Osteoblast (primary cell): ENCODE data around the gene MTR. TPM values are rescaled to one million over a fixed set of nuclear protein-coding genes. Genes with fewer than 3 reads are reported as not detected.

Source experiments
- DNase-seq: peaks from one replicate; pipeline ENCODE4 v3.0.0; 2011; ENCODE audit warnings: low spot score, mixed read lengths; ENCODE audit not compliant: insufficient read length; ENCODE audit errors: missing footprints
- H2AFZ ChIP-seq: 2 replicates; pipeline ENCODE4 v1.6.0; 2011; ENCODE audit warnings: mild to moderate bottlenecking, low read length
- H3K27ac ChIP-seq: 2 replicates; pipeline ENCODE4 v1.5.1; 2011; ENCODE audit warnings: mild to moderate bottlenecking, low read depth, low read length, moderate library complexity
- H3K27me3 ChIP-seq: 2 replicates; pipeline ENCODE4 v1.6.0; 2012; ENCODE audit warnings: mild to moderate bottlenecking, control low read depth, inconsistent platforms, low read length, moderate library complexity; ENCODE audit not compliant: insufficient read depth
- H3K36me3 ChIP-seq: 2 replicates; pipeline ENCODE4 v1.5.1; 2011; ENCODE audit warnings: mild to moderate bottlenecking, low read length, control low read depth, moderate library complexity; ENCODE audit not compliant: insufficient read depth
- H3K4me1 ChIP-seq: 2 replicates; pipeline ENCODE4 v1.5.1; 2011; ENCODE audit warnings: mild to moderate bottlenecking, low read length, control low read depth, moderate library complexity; ENCODE audit not compliant: insufficient read depth
- H3K4me2 ChIP-seq: 2 replicates; pipeline ENCODE4 v1.6.0; 2011; ENCODE audit warnings: mild to moderate bottlenecking, low read length; ENCODE audit not compliant: insufficient read depth
- H3K4me3 ChIP-seq: fragments of 200-600 bp; sonication (generic); 3 replicates; pipeline ENCODE4 v1.5.1; 2012; ENCODE audit warnings: mild to moderate bottlenecking, low read length, inconsistent platforms; ENCODE audit not compliant: insufficient read depth
- H3K79me2 ChIP-seq: 2 replicates; pipeline ENCODE4 v1.6.0; 2012; ENCODE audit warnings: mild to moderate bottlenecking, low read length, control low read depth, inconsistent platforms; ENCODE audit not compliant: insufficient read depth
- H3K9me3 ChIP-seq: 2 replicates; pipeline ENCODE4 v1.5.1; 2011; ENCODE audit warnings: low read depth, low read length, control low read depth
- H4K20me1 ChIP-seq: 2 replicates; pipeline ENCODE4 v1.6.0; 2012; ENCODE audit warnings: mild to moderate bottlenecking, low read length, control low read depth; ENCODE audit not compliant: insufficient read depth
- total RNA-seq: library from RNA; depleted of rRNA; stranded (reverse); fragments of >200 nt; gene quantifications from 2 replicates; pipeline ENCODE4 v1.2.3, GENCODE V29; 2012
- TF ChIP-seq, protein P1 (sequence below): IDR thresholded peaks from 2 replicates; pipeline ENCODE4 v1.5.1; 2011; ENCODE audit warnings: mild to moderate bottlenecking, low read depth, low read length, moderate library complexity; ENCODE audit errors: extremely low read depth

Gene MTR
- total RNA-seq, 1 donor = 30.0 TPM

DNA sequence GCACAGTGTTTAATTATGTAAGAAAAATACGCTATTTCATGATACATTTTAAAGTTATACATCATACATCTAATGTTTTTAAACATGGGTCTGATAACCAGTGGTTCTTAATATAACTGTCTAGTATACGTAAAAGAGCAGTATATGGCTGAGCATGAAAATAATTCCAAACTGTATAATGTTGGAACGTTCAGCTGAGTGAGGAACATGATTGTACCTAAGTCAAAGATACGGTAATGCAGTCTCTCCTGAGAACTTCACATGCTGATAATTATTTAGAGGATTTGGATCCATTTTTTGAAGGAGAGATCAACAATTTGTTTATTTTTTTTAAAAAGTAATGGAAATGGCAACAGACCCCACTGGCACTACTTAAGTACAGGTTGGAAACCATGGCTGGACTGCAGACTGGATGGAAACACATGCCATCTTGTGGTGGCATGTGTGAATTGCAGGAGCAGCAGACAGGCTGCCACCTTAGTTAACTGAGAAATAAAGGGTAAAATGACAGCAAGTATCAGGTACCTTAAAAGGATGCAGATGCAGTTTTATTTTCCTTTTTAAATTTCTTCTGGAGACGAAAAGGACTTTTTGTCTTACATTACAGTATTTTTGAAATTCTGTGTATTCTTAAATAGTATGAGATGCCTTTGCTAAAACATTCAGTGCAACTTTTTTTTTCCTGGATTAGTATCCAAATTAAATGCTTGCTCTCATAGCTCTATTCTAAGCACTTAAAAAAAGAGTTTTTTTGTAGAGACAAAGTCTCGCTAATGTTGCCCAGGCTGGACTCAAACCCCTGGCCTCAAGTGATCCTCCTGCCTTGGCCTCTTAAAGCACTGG, 73.8 kb downstream of the MTR start:
- Histone ChIP-seq H3K36me3 (peaks cover 3% of the 10 kb centered on the region), H3K9me3 (no peaks in the 10 kb centered on the region), H2AFZ (no peak overlapping the region), H3K79me2 (no peaks in the 10 kb centered on the region), H3K4me3 (no peak overlapping the region), H3K27me3 (no peaks in the 10 kb centered on the region), H4K20me1 (no peaks in the 10 kb centered on the region), H3K27ac (no peak overlapping the region), H3K4me2 (no peak overlapping the region), H3K4me1 (no peaks in the 10 kb centered on the region)
- TF ChIP-seq, protein P1, sequence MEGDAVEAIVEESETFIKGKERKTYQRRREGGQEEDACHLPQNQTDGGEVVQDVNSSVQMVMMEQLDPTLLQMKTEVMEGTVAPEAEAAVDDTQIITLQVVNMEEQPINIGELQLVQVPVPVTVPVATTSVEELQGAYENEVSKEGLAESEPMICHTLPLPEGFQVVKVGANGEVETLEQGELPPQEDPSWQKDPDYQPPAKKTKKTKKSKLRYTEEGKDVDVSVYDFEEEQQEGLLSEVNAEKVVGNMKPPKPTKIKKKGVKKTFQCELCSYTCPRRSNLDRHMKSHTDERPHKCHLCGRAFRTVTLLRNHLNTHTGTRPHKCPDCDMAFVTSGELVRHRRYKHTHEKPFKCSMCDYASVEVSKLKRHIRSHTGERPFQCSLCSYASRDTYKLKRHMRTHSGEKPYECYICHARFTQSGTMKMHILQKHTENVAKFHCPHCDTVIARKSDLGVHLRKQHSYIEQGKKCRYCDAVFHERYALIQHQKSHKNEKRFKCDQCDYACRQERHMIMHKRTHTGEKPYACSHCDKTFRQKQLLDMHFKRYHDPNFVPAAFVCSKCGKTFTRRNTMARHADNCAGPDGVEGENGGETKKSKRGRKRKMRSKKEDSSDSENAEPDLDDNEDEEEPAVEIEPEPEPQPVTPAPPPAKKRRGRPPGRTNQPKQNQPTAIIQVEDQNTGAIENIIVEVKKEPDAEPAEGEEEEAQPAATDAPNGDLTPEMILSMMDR = peak; percentile 97
- DNase-seq = no peak

GRCh38 chr1:236869911-236870310, 74.8 kb downstream of the MTR start:
- no peak overlapping the region for H3K27ac ChIP-seq
- TF ChIP-seq, protein P1 = no peak

GRCh38 chr1:236870721-236871120, 75.6 kb downstream of the MTR start:
- no peaks in the 10 kb centered on the region for H4K20me1 ChIP-seq
- no peak overlapping the region for H2AFZ ChIP-seq
- no peak for DNase-seq
- TF ChIP-seq, protein P1 = no peak
- no peak overlapping the region for H3K27ac ChIP-seq
- H3K4me3 ChIP-seq = no peak overlapping the region
- H3K9me3 ChIP-seq = no peaks in the 10 kb centered on the region
- no peak overlapping the region for H3K4me2 ChIP-seq
- peaks cover 3% of the 10 kb centered on the region for H3K36me3 ChIP-seq
- no peaks in the 10 kb centered on the region for H3K79me2 ChIP-seq
- no peaks in the 10 kb centered on the region for H3K27me3 ChIP-seq
- H3K4me1 ChIP-seq = no peaks in the 10 kb centered on the region

More at GRCh38 chr1:236869911-236870310, 74.8 kb downstream of the MTR start:
- Histone ChIP-seq H3K9me3 (no peaks in the 10 kb centered on the region), H3K27me3 (no peaks in the 10 kb centered on the region), H4K20me1 (no peaks in the 10 kb centered on the region), H3K36me3 (peaks cover 3% of the 10 kb centered on the region), H3K4me1 (no peaks in the 10 kb centered on the region), H3K4me3 (no peak overlapping the region), H2AFZ (no peak overlapping the region), H3K79me2 (no peaks in the 10 kb centered on the region), H3K4me2 (no peak overlapping the region)
- DNase-seq = no peak

DNA sequence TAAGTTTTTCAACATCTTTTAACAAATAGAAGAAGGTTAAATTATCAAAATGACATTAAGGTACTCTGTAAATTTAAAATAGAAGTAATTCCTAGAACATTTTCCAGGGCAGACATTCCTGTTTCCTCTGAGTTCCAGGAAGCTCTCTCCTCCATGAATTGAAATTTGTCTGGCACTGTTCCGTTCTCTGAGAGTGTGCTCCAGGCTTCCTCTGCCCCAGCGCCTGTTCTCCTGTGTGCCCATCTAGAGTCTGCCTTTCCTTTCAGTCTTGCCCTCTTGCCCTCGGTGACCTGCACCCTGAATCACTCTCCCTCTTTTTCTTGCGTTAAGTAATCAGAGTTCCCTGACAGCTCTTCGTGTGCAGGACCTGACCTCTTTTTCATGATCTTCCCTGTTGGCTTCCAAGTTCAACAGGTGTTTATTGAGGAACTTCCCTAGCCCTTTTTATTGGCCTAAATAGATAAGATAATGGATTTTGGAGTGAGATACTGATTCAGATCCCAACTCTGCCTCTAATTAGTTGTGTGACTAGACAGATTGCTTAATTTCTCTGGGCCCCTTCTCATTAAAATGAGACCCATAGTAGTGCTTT, 77.1 kb downstream of the MTR start:
- Histone ChIP-seq H3K27ac (no peak overlapping the region), H3K27me3 (no peaks in the 10 kb centered on the region), H3K79me2 (no peaks in the 10 kb centered on the region), H3K36me3 (peaks cover 3% of the 10 kb centered on the region), H3K4me1 (no peaks in the 10 kb centered on the region), H2AFZ (no peak overlapping the region), H4K20me1 (no peaks in the 10 kb centered on the region), H3K4me3 (no peak overlapping the region), H3K4me2 (no peak overlapping the region), H3K9me3 (no peaks in the 10 kb centered on the region)
- DNase-seq = no peak
- TF ChIP-seq, protein P1 = no peak
